GM15510 (cell line): ENCODE measurements around the gene MYBPH.

ENCODE experiments used
- POLR2A ChIP-seq: IDR thresholded peaks from 3 replicates; pipeline ENCODE4 v1.6.1; 2011; ENCODE audit warnings: borderline replicate concordance; ENCODE audit not compliant: insufficient read length; ENCODE audit errors: extremely low read depth

MYBPH gene

GRCh38 chr1:203186446-203187303 is 11.0 kb upstream of the MYBPH start, which contains the start of gene CHI3L1:
Gene CHI3L1, minus strand, starts transcription at chr1:203186704. Its CDS starts 81 bp downstream, at chr1:203186623.
- no peak for TF ChIP-seq POLR2A

- no peak for TF ChIP-seq POLR2A
Measured at GRCh38 chr1:203186091-203186445, 10.4 kb upstream of the MYBPH start.

GRCh38 chr1:203185585-203185984 is 10.0 kb upstream of the MYBPH start:
- no peak for TF ChIP-seq POLR2A

GRCh38 chr1:203185061-203185461 is 9.4 kb upstream of the MYBPH start:
- TF ChIP-seq POLR2A, result no peak

- TF ChIP-seq POLR2A, result no peak
Measured at GRCh38 chr1:203184467-203184866, 8.8 kb upstream of the MYBPH start.

GRCh38 chr1:203183828-203184227 is 8.2 kb upstream of the MYBPH start:
- TF ChIP-seq POLR2A, result no peak

GRCh38 chr1:203182387-203182953 is 6.8 kb upstream of the MYBPH start:
- TF ChIP-seq POLR2A, result no peak

GRCh38 chr1:203181586-203182386 is 6.2 kb upstream of the MYBPH start:
- no peak for TF ChIP-seq POLR2A

- TF ChIP-seq POLR2A, result no peak
Measured at GRCh38 chr1:203180611-203181330, 5.1 kb upstream of the MYBPH start.

GRCh38 chr1:203179667-203180005 is 4.0 kb upstream of the MYBPH start:
- TF ChIP-seq POLR2A, result no peak

- TF ChIP-seq POLR2A, result no peak
Measured at GRCh38 chr1:203178821-203179666, 3.4 kb upstream of the MYBPH start.

- TF ChIP-seq POLR2A, result no peak
Measured at GRCh38 chr1:203178083-203178482, 2.5 kb upstream of the MYBPH start.

- TF ChIP-seq POLR2A, result no peak
Measured at GRCh38 chr1:203177470-203178039, 1.9 kb upstream of the MYBPH start.

GRCh38 chr1:203177036-203177405 is 1.4 kb upstream of the MYBPH start:
- no peak for TF ChIP-seq POLR2A
